Measurements from ENCODE around the gene OASL.
"Not testable (repeated sequence)": the region's sequence is repeated elsewhere in the genome, so short reads cannot be mapped to it uniquely, and the experiment has no call there.

OASL gene

GRCh38 chr12:121048442-121048841, 9.4 kb upstream of the OASL start:
- CTCF ChIA-PET: interaction anchor here (1.3 kb wide), 1 partner anchor 9 kb away, joined by 3 read pairs; no protein-coding TSS in a partner anchor
- TF ChIP-seq, protein P1, sequence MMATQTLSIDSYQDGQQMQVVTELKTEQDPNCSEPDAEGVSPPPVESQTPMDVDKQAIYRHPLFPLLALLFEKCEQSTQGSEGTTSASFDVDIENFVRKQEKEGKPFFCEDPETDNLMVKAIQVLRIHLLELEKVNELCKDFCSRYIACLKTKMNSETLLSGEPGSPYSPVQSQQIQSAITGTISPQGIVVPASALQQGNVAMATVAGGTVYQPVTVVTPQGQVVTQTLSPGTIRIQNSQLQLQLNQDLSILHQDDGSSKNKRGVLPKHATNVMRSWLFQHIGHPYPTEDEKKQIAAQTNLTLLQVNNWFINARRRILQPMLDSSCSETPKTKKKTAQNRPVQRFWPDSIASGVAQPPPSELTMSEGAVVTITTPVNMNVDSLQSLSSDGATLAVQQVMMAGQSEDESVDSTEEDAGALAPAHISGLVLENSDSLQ (IDR thresholded peaks at IDR 0.05): no peak
- no peak for TF ChIP-seq BHLHE40 (IDR thresholded peaks at IDR 0.05; ENCODE audit: borderline replicate concordance)
- no peak for TF ChIP-seq LEF1 (IDR thresholded peaks at IDR 0.05; ENCODE audit: borderline replicate concordance)
- TF ChIP-seq ARNT (IDR thresholded peaks at IDR 0.05): no peak
- TF ChIP-seq HDGF (IDR thresholded peaks at IDR 0.05; ENCODE audit: borderline replicate concordance): no peak
- no peak for TF ChIP-seq ZNF384 (IDR thresholded peaks at IDR 0.05)
- no peak for TF ChIP-seq TARDBP (IDR thresholded peaks at IDR 0.05)
- no peak for TF ChIP-seq FOXM1 (IDR thresholded peaks at IDR 0.05; ENCODE audit: borderline replicate concordance)
- no peak for TF ChIP-seq NFRKB (IDR thresholded peaks at IDR 0.05)
- TF ChIP-seq FOXK2 (IDR thresholded peaks at IDR 0.05): no peak
- no peak for TF ChIP-seq SP1 (IDR thresholded peaks at IDR 0.05)
- no peak for TF ChIP-seq SUZ12 (IDR thresholded peaks at IDR 0.05)
- no peak for TF ChIP-seq CTBP1 (IDR thresholded peaks at IDR 0.05; ENCODE audit: borderline replicate concordance)
- TF ChIP-seq L3MBTL2 (conservative IDR thresholded peaks at IDR 0.05): no peak
- no peak for TF ChIP-seq FOXA1 (IDR thresholded peaks at IDR 0.05)
- TF ChIP-seq ELF4 (IDR thresholded peaks at IDR 0.05): no peak
- POLR2A ChIA-PET: no interaction called here
- DNase-seq (ENCODE audit: extremely low spot score): no peak

GRCh38 chr12:121047400-121047799, 8.4 kb upstream of the OASL start:
- POLR2A ChIA-PET; DNase-seq (ENCODE audit: extremely low spot score); CTCF ChIA-PET: not testable (repeated sequence)

DNA sequence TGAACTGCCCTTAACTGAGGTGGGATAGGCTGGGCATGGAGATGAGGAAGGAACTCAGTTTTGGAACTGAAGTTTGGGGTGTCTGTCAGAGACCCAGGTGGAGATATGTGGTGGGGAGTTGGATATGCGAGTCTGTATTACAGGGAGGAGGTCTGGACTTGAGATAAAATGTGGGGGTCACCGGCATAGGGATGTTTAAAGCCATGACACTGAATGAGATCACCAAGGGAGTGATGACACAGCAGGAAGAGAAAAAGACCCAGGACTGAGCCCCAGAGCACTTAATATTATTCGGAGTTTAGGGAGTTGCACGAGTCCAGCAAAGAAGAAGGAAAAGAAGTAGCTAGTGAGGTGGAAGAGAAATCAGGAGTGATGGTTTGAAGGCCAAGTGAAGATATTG, 4.0 kb upstream of the OASL start:
- ChIA-PET CTCF (no interaction called here), POLR2A (no interaction called here)
- no peak for DNase-seq (ENCODE audit: extremely low spot score)
- TF ChIP-seq CTBP1 (IDR thresholded peaks at IDR 0.05; ENCODE audit: borderline replicate concordance) (no peak), BHLHE40 (IDR thresholded peaks at IDR 0.05; ENCODE audit: borderline replicate concordance) (no peak), ARNT (IDR thresholded peaks at IDR 0.05) (no peak), ELF4 (IDR thresholded peaks at IDR 0.05) (no peak), HDGF (IDR thresholded peaks at IDR 0.05; ENCODE audit: borderline replicate concordance) (no peak), TARDBP (IDR thresholded peaks at IDR 0.05) (no peak), NFRKB (IDR thresholded peaks at IDR 0.05) (no peak), L3MBTL2 (conservative IDR thresholded peaks at IDR 0.05) (no peak), FOXM1 (IDR thresholded peaks at IDR 0.05; ENCODE audit: borderline replicate concordance) (no peak), SUZ12 (IDR thresholded peaks at IDR 0.05) (no peak), SP1 (IDR thresholded peaks at IDR 0.05) (no peak), LEF1 (IDR thresholded peaks at IDR 0.05; ENCODE audit: borderline replicate concordance) (no peak)
- TF ChIP-seq, protein P1 (IDR thresholded peaks at IDR 0.05): no peak

- POLR2A ChIA-PET: no interaction called here
- CTCF ChIA-PET: no interaction called here
- no peak for TF ChIP-seq FOXK2 (IDR thresholded peaks at IDR 0.05)
- TF ChIP-seq TARDBP (IDR thresholded peaks at IDR 0.05): no peak
- TF ChIP-seq ELF4 (IDR thresholded peaks at IDR 0.05): no peak
- TF ChIP-seq SP1 (IDR thresholded peaks at IDR 0.05): no peak
- TF ChIP-seq, protein P1 (IDR thresholded peaks at IDR 0.05): no peak
- no peak for TF ChIP-seq BHLHE40 (IDR thresholded peaks at IDR 0.05; ENCODE audit: borderline replicate concordance)
- TF ChIP-seq L3MBTL2 (conservative IDR thresholded peaks at IDR 0.05): no peak
- no peak for DNase-seq (ENCODE audit: extremely low spot score)
Observed at GRCh38 chr12:121036810-121037326, 2.2 kb downstream of the OASL start.

- ChIA-PET POLR2A (no interaction called here), CTCF (no interaction called here)
- TF ChIP-seq HDGF (IDR thresholded peaks at IDR 0.05; ENCODE audit: borderline replicate concordance) (no peak), LEF1 (IDR thresholded peaks at IDR 0.05; ENCODE audit: borderline replicate concordance) (no peak), FOXK2 (IDR thresholded peaks at IDR 0.05) (no peak), FOXM1 (IDR thresholded peaks at IDR 0.05; ENCODE audit: borderline replicate concordance) (no peak), ZNF384 (IDR thresholded peaks at IDR 0.05) (no peak), L3MBTL2 (conservative IDR thresholded peaks at IDR 0.05) (no peak), ELF4 (IDR thresholded peaks at IDR 0.05) (no peak), CTBP1 (IDR thresholded peaks at IDR 0.05; ENCODE audit: borderline replicate concordance) (no peak), ARNT (IDR thresholded peaks at IDR 0.05) (no peak)
- DNase-seq (ENCODE audit: extremely low spot score): no peak
Observed at GRCh38 chr12:121034616-121035305, 4.3 kb downstream of the OASL start.

- TF ChIP-seq FOXK2 (IDR thresholded peaks at IDR 0.05) (no peak), SP1 (IDR thresholded peaks at IDR 0.05) (no peak), TARDBP (IDR thresholded peaks at IDR 0.05) (no peak), L3MBTL2 (conservative IDR thresholded peaks at IDR 0.05) (no peak), ZNF384 (IDR thresholded peaks at IDR 0.05) (no peak), SUZ12 (IDR thresholded peaks at IDR 0.05) (no peak), FOXM1 (IDR thresholded peaks at IDR 0.05; ENCODE audit: borderline replicate concordance) (no peak), FOXA1 (IDR thresholded peaks at IDR 0.05) (no peak), HDGF (IDR thresholded peaks at IDR 0.05; ENCODE audit: borderline replicate concordance) (no peak), NFRKB (IDR thresholded peaks at IDR 0.05) (no peak), LEF1 (IDR thresholded peaks at IDR 0.05; ENCODE audit: borderline replicate concordance) (no peak), BHLHE40 (IDR thresholded peaks at IDR 0.05; ENCODE audit: borderline replicate concordance) (no peak), ELF4 (IDR thresholded peaks at IDR 0.05) (no peak), ARNT (IDR thresholded peaks at IDR 0.05) (no peak), CTBP1 (IDR thresholded peaks at IDR 0.05; ENCODE audit: borderline replicate concordance) (no peak)
- TF ChIP-seq, protein P1 (IDR thresholded peaks at IDR 0.05): no peak
- DNase-seq (ENCODE audit: extremely low spot score): no peak
- ChIA-PET POLR2A (no interaction called here), CTCF (no interaction called here)
Observed at GRCh38 chr12:121033625-121034349, 5.3 kb downstream of the OASL start.

All from HEK293T (cell line).